Measurements from ENCODE around the gene MAPKAPK2.

Gene MAPKAPK2

GRCh38 chr1:206705726-206706297 is 21.1 kb downstream of the MAPKAPK2 start:
- no peak for DNase-seq

- no peak for DNase-seq
Measured at GRCh38 chr1:206706298-206706791, 21.6 kb downstream of the MAPKAPK2 start.

- no peak for DNase-seq
Measured at GRCh38 chr1:206706806-206707366, 22.2 kb downstream of the MAPKAPK2 start.

DNA sequence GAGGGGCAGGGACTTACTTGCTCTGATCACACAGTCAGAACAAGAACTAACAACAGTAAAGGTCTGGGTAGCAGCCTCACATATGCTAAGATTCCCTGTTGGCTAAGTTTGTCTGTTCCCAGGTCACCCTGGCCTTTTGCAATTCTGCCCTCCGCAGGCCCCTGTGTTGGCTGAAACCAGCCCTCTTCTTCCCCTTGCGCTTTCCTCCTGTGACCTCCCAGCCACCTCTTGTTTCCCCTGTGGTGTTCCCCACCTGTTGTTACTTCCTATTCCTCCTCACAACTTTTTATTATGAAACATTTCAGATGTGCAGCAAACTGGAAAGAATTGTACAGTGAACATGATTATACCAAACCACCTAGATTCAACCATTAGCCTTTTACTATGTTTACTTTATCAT is 23.4 kb downstream of the MAPKAPK2 start:
- no peak for DNase-seq

GRCh38 chr1:206708882-206709281 is 24.2 kb downstream of the MAPKAPK2 start:
- DNase-seq, result no peak

DNA sequence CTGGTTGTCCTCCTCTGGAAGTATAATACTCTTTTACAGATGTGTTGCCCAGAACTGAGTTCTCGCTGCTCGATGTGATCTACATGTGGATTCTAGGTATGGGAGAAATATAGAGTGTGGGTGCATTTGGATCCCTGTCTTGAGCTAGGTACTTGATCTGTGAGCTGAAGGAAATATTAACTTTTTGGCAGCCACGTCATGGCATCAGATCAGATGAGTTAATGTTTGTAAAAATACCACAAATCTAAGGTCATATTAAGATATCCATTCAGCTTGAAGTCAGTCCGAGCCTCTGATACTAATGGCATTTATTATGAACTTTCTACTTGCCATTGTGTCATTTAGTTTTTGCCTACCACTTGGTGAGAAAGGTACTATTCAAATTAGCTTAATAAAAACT is 24.6 kb downstream of the MAPKAPK2 start:
- no peak for DNase-seq

DNA sequence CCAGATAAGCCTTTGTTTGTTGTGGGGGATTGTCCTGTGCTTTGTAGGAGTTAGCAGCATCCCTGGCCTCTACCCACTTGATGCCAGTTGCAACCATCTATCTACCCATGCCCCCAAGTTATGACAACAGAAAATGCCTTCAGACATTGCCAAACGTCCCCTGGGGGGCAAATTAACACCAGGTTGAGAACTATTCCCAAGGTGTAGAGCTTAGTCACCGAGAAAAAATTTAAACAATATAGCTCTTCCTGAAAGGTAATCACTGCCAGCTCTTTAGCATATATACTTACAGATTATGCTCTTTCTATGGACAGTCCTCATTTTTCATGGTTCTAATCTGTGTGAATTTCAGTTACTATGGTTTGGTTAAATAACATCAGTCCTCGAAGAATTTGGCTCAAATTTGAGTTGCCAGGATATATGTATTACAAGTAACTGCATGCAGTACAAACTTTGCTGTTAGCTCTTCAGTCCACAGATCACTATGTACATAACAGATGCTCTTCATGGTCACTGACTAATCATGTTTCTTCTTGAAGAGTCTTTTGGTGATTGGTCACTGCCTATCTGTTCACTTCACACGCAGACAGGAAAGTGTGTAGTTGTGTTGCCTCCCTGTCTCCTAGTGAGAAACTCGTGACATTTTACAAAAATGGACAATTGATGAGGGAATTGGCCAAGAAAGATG is 25.2 kb downstream of the MAPKAPK2 start:
- no peak for DNase-seq

- no peak for DNase-seq
Measured at GRCh38 chr1:206710460-206710823, 25.7 kb downstream of the MAPKAPK2 start.

DNA sequence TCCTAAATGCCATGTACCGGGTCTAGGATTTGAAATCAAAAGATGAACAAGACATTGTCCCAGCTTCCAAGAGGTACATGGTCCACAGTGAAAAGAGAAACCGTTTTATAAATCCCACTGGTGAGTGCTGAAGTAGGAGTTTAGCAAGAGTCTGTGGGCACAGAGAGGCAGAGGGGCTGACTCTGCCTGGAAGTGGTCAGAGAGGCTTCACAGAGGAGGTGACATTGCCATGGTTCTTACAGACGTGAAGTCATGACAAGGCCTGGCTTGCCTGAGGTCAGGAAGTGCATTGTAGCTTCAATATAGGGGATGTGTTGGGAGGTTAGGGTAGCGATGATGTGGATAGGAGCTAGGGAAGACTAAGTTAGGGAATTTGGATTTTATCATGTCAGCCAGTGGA is 28.4 kb downstream of the MAPKAPK2 start:
- no peak for DNase-seq

DNA sequence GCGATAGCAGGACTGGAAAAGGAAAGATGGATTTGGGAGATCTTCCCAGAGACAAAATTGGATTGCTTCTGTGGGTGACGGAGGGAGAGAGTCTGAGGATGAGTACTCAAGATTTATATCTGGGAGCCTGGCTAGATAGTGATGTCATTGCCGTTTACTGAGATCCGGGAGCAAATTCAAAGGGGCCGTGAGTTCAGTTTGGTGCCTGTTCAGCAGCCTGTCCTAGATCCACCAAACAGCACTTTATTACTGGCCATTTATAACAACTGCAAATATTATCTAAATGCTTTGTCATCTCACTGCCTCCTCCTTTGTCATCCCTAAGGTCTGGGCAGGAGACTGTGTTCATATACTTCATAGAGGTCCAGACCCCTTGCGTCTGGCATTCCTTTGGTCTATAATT is 29.2 kb downstream of the MAPKAPK2 start:
- no peak for DNase-seq

- no peak for DNase-seq
Measured at GRCh38 chr1:206714331-206715058, 29.8 kb downstream of the MAPKAPK2 start.

DNA sequence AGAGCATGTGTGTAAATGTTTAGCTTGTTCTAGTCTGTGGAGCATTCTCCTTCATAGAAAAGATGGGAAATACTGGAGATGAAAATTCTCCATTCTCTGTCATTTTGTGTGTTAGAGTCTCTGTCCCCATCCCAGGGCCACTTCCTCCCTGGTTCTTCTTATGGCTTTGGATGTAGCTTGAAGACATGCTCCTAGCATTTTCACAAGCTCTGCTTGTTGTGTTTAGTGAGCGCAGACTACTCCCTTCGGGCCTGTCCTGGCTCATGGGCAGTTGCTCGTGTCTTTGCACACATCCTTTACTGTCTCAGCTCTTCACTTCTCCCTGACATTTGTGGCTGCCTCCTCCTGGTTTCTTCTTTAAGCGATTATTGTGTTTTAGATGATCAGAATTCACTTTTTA is 30.4 kb downstream of the MAPKAPK2 start:
- no peak for DNase-seq

GRCh38 chr1:206715552-206716158 is 30.9 kb downstream of the MAPKAPK2 start:
- no peak for DNase-seq

DNA sequence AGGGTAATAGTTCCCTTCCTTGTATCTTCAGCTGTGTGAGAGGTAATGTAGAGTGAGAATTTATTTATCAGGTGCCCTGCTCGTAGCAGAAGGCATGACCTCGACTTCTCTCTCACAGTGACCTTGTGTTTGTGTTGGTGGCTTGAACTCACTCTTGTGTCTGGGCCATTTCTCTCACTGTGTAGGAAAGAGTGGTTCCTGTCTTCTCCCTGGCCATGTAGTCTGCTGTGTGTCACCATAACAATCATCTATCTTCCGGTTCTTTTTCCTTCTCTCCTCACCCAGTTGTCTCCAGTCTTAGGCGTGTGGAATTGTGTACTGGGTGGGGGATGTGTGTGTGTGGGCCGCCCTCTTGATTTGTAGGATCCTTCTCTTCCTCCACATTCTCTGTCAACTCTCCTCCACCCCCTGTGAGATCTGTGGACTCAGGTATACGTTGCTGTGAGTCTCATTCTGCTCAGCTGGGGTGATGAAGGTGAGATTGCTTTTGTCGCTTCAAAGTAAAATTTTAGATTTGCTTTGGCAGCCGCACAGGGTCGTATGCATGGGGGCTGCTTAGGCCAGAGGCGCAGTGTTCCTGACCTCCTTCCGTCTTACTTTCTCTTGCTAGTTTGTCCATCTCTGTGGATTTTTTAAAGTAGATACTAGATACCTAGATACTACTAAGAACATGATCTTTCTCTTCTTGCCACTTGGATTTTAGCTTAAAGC is 31.6 kb downstream of the MAPKAPK2 start:
- no peak for DNase-seq

- DNase-seq, result no peak
Measured at GRCh38 chr1:206716870-206717673, 32.4 kb downstream of the MAPKAPK2 start.

DNA sequence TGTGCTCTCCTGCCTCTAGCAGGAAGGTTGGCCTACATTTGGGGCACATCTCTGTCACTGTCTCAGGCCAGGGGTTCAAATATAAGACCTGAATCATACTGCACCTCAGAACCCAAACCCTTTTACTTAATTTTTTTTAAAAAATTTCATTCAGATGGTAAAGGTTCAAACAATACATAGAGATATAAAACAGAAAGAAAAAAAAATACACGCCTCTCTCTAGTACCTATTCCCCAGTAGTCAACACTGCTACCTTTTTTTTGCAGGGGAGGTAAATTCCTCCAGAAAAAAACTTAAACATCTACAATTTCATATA is 32.9 kb downstream of the MAPKAPK2 start:
- DNase-seq, result no peak

DNA sequence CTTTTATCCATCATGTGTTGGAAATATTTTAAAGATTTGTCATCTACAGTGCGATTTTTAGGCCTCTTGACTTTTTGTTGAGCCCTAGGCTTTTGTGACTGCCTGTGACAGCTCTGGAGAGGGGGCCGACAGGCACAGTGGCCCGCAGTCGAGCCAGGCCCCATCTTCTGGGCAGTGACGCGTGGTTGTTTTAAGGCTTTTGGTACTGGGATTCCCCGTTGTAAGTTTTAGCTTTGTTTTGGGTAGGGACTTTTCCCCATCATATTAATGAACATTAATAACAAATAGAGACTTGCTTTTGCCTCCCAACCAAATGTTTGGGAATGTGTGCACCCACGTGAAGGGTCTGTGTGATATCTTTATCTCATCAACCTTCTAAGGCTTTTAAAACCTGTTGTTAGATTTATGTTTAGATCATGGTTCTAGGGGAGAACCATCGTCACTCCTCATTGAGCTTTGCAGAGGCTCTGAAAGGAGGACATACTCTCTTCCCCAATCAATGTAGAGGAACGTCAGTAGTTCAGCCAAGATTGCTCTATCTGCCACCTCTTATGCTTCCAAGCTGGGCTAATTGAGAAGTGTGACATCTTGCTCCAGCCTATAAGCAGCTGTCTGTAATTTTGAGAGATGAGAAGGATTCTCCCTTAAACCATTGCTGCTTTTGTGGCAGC is 34.6 kb downstream of the MAPKAPK2 start:
- DNase-seq, result no peak

DNA sequence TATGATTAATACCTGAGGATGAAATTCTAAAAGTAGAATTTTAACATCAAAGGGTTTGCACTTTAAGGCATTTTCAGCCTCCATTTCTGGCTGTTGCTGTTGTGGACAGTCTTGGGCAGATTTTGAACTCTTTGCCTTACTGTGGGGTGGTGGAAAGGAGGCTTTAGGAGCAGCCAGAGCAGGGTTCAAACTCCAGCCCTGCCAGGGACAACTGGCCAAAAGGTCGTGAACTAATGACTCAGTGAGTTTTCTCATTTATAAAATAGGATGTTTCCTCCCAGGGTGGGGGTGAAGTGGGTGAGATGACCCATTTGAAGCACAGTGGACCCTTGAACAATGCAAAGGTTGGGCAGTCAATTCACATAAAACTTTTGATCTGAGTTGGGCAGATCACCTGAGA is 36.7 kb downstream of the MAPKAPK2 start:
- DNase-seq, result no peak

- no peak for DNase-seq
Measured at GRCh38 chr1:206722751-206723461, 38.2 kb downstream of the MAPKAPK2 start.

DNA sequence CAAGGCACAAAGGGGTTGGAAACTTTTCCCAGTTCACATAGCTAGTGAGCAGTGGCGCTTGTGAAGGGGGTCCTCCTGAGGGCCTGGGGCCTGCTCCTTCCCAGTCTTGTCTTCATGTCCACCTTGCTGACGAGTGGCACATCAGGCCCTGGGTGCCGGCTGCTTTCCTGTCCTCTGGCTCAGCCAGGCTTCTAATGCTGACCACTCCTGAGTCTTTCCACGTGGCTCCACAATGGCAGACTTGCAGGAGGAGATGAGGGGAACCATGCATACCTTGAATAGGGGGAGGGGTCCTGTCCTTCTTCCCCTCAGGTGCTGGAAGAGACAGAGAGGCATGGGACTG is 38.7 kb downstream of the MAPKAPK2 start:
- DNase-seq, result no peak
